ENCODE results near the gene RAVER1. TPM values are rescaled to one million over a fixed set of nuclear protein-coding genes. Genes with fewer than 3 reads are reported as not detected.

RAVER1 gene
- total RNA-seq, 8 experiments from 2014 or later: 4.3 to 31.8 (median 8.1) TPM

Other genes starting within 250 kb of the RAVER1 start
- gene SHFL, start 247.2 kb downstream of the RAVER1 start, total RNA-seq: 10 to 100 TPM in 4 of 8 experiments, 1 to 10 TPM in 4; 2.2 to 29.4 (median 12.0) TPM
- gene ANGPTL6, start 230.9 kb downstream of the RAVER1 start, total RNA-seq: 1 to 10 TPM in 2 of 8 experiments, under 1 TPM in 6; 0.11 to 1.2 (median 0.35) TPM
- 10 to 100 TPM; 27.2 to 92.1 (median 47.3) TPM for gene PPAN, start 227.2 kb downstream of the RAVER1 start, total RNA-seq
- 10 to 100 TPM in 3 of 8 experiments, 1 to 10 TPM in 5; 2.1 to 12.2 (median 4.9) TPM for gene P2RY11, start 221.8 kb downstream of the RAVER1 start, total RNA-seq
- 100 to 1,000 TPM; 180 to 352 (median 242) TPM for gene EIF3G, start 213.6 kb downstream of the RAVER1 start, total RNA-seq
- 10 to 100 TPM; 16.9 to 92.4 (median 37.4) TPM for gene DNMT1, start 138.6 kb downstream of the RAVER1 start, total RNA-seq
- gene S1PR2, start 102.2 kb downstream of the RAVER1 start, total RNA-seq: 10 to 100 TPM in 4 of 8 experiments, 1 to 10 TPM in 4; 1.5 to 14.8 (median 10.1) TPM
- 10 to 100 TPM; 17.9 to 80.5 (median 34.4) TPM for gene MRPL4, start 81.3 kb downstream of the RAVER1 start, total RNA-seq
- 10 to 100 TPM in 4 of 8 experiments, 1 to 10 TPM in 2, under 1 TPM in 2; 0.22 to 72.6 (median 9.7) TPM for gene ICAM1, start 62.4 kb downstream of the RAVER1 start, total RNA-seq
- gene ICAM4, start 46.6 kb downstream of the RAVER1 start, total RNA-seq: under 1 TPM in 1 of 8 experiments, not detected in 7; 0.14 TPM
- 10 to 100 TPM in 2 of 8 experiments, 1 to 10 TPM in 5, under 1 TPM in 1; 0.71 to 33.1 (median 4.8) TPM for gene ICAM5, start 43.6 kb downstream of the RAVER1 start, total RNA-seq
- gene ZGLP1, start 23.7 kb downstream of the RAVER1 start, total RNA-seq: 1 to 10 TPM; 3.4 to 7.2 (median 4.4) TPM
- gene FDX2, start 17.5 kb downstream of the RAVER1 start, total RNA-seq: 10 to 100 TPM; 12.7 to 37.8 (median 18.8) TPM
- 1 to 10 TPM in 7 of 8 experiments, under 1 TPM in 1; 0.73 to 3.5 (median 2.2) TPM for gene ICAM3, start 6.1 kb upstream of the RAVER1 start, total RNA-seq
- 100 to 1,000 TPM in 1 of 8 experiments, 10 to 100 TPM in 7; 29.4 to 110 (median 62.1) TPM for gene TYK2, start 47.0 kb upstream of the RAVER1 start, total RNA-seq
- gene CDC37, start 70.0 kb upstream of the RAVER1 start, total RNA-seq: 100 to 1,000 TPM; 106 to 304 (median 175) TPM
- 1 to 10 TPM in 7 of 8 experiments, under 1 TPM in 1; 0.88 to 7.8 (median 2.8) TPM for gene PDE4A, start 87.0 kb upstream of the RAVER1 start, total RNA-seq
- gene KEAP1, start 169.8 kb upstream of the RAVER1 start, total RNA-seq: 10 to 100 TPM; 27.1 to 84.0 (median 49.6) TPM
- under 1 TPM in 4 of 8 experiments, not detected in 4; 0.08 to 0.81 (median 0.16) TPM for gene S1PR5, start 183.9 kb upstream of the RAVER1 start, total RNA-seq
- 10 to 100 TPM; 14.6 to 54.2 (median 29.5) TPM for gene ATG4D, start 210.4 kb upstream of the RAVER1 start, total RNA-seq
- 10 to 100 TPM in 4 of 8 experiments, 1 to 10 TPM in 4; 6.8 to 44.1 (median 12.1) TPM for gene KRI1, start 232.5 kb upstream of the RAVER1 start, total RNA-seq
- 10 to 100 TPM in 5 of 8 experiments, 1 to 10 TPM in 3; 1.9 to 68.6 (median 39.8) TPM for gene CDKN2D, start 235.4 kb upstream of the RAVER1 start, total RNA-seq